Activated CD4-positive, alpha-beta T cell treated with anti-CD3 and anti-CD28 coated beads, Interleukin-2, amount 10 ng/mL, durations not matched to agents 24 days and 14 days (primary cell): Measurements from ENCODE around the gene NPB. TPM values are rescaled to one million over a fixed set of nuclear protein-coding genes. Genes with fewer than 3 reads are reported as not detected.

Experiments used
- DNase-seq: peaks from one replicate; pipeline ENCODE4 v3.0.0; 2022
- H3K27ac Mint-ChIP-seq: one replicate; pipeline ENCODE4 v1.8.0; 2022; ENCODE audit warnings: mild to moderate bottlenecking, mixed read lengths
- H3K27me3 Mint-ChIP-seq: one replicate; pipeline ENCODE4 v1.8.0; 2022; ENCODE audit warnings: mixed read lengths
- H3K36me3 Mint-ChIP-seq: one replicate; pipeline ENCODE4 v1.8.0; 2022; ENCODE audit warnings: low read depth, mild to moderate bottlenecking, mixed read lengths
- H3K4me1 Mint-ChIP-seq: one replicate; pipeline ENCODE4 v1.8.0; 2021; ENCODE audit warnings: mixed read lengths
- H3K4me3 Mint-ChIP-seq: one replicate; pipeline ENCODE4 v1.8.0; 2022; ENCODE audit warnings: mild to moderate bottlenecking, moderate library complexity, mixed read lengths
- H3K9me3 Mint-ChIP-seq: one replicate; pipeline ENCODE4 v1.8.0; 2021; ENCODE audit warnings: mixed read lengths
- intact Hi-C: fragments of 100-400 bp; cut with micrococcal nuclease; formaldehyde crosslinking; loops from one replicate; pipeline ENCODE4 v1.15.1; 2023
- total RNA-seq: library from RNA; stranded (reverse); gene quantifications from 2 replicates; pipeline ENCODE4 v1.2.3, GENCODE V29; 2022

NPB gene
- total RNA-seq, 1 donor from 2014 or later: 0.30 TPM

- no peak overlapping the region for H3K27ac Mint-ChIP-seq
- H3K4me3 Mint-ChIP-seq: no peak overlapping the region
- H3K9me3 Mint-ChIP-seq: no peaks in the 10 kb centered on the region
- intact Hi-C loops: no loop called here
- DNase-seq: no peak
- peaks cover 17% of the 10 kb centered on the region for H3K36me3 Mint-ChIP-seq
- H3K27me3 Mint-ChIP-seq: peaks cover 7% of the 10 kb centered on the region
- H3K4me1 Mint-ChIP-seq: peaks cover 4% of the 10 kb centered on the region
Observed at GRCh38 chr17:81899514-81900166, 2.4 kb upstream of the NPB start.

- no peak overlapping the region for H3K4me3 Mint-ChIP-seq
- H3K27ac Mint-ChIP-seq: no peak overlapping the region
Observed at GRCh38 chr17:81900181-81900820, 1.7 kb upstream of the NPB start.

GRCh38 chr17:81901167-81902022 lies 643 bp upstream of the NPB start:
- no peak for DNase-seq
- intact Hi-C loops: no loop called here
- Mint-ChIP-seq H3K9me3 (no peaks in the 10 kb centered on the region), H3K4me1 (peaks cover 2% of the 10 kb centered on the region), H3K4me3 (peak overlapping the region; percentile 3), H3K27me3 (peaks cover 7% of the 10 kb centered on the region), H3K36me3 (peaks cover 17% of the 10 kb centered on the region), H3K27ac (no peak overlapping the region)

More at GRCh38 chr17:81900181-81900820, 1.7 kb upstream of the NPB start:
- H3K27me3 Mint-ChIP-seq: peaks cover 7% of the 10 kb centered on the region
- DNase-seq: no peak
- no peaks in the 10 kb centered on the region for H3K9me3 Mint-ChIP-seq
- intact Hi-C loops: no loop called here
- peaks cover 3% of the 10 kb centered on the region for H3K4me1 Mint-ChIP-seq
- H3K36me3 Mint-ChIP-seq: peaks cover 17% of the 10 kb centered on the region

- H3K4me3 Mint-ChIP-seq: no peak overlapping the region
- H3K27me3 Mint-ChIP-seq: peaks cover 7% of the 10 kb centered on the region
- intact Hi-C loops: no loop called here
- no peaks in the 10 kb centered on the region for H3K9me3 Mint-ChIP-seq
- no peak overlapping the region for H3K27ac Mint-ChIP-seq
- DNase-seq: no peak
- H3K36me3 Mint-ChIP-seq: peaks cover 18% of the 10 kb centered on the region
- peaks cover 2% of the 10 kb centered on the region for H3K4me1 Mint-ChIP-seq
Observed at GRCh38 chr17:81902653-81903414, 796 bp downstream of the NPB start.

GRCh38 chr17:81903415-81903831 lies 1.4 kb downstream of the NPB start:
- H3K4me1 Mint-ChIP-seq: peaks cover 2% of the 10 kb centered on the region
- peaks cover 16% of the 10 kb centered on the region for H3K36me3 Mint-ChIP-seq
- intact Hi-C loops: no loop called here
- H3K27me3 Mint-ChIP-seq: peaks cover 7% of the 10 kb centered on the region
- no peak overlapping the region for H3K27ac Mint-ChIP-seq
- H3K4me3 Mint-ChIP-seq: no peak overlapping the region
- H3K9me3 Mint-ChIP-seq: no peaks in the 10 kb centered on the region
- no peak for DNase-seq

GRCh38 chr17:81903896-81904599 lies 2.0 kb downstream of the NPB start:
- intact Hi-C loops: no loop called here

GRCh38 chr17:81904600-81905423 lies 2.8 kb downstream of the NPB start:
- H3K4me3 Mint-ChIP-seq: no peak overlapping the region
- peaks cover 17% of the 10 kb centered on the region for H3K36me3 Mint-ChIP-seq
- no peak overlapping the region for H3K27ac Mint-ChIP-seq
- peaks cover 2% of the 10 kb centered on the region for H3K4me1 Mint-ChIP-seq
- intact Hi-C loops: no loop called here
- no peaks in the 10 kb centered on the region for H3K9me3 Mint-ChIP-seq
- peaks cover 7% of the 10 kb centered on the region for H3K27me3 Mint-ChIP-seq
- no peak for DNase-seq

More at GRCh38 chr17:81903896-81904599, 2.0 kb downstream of the NPB start:
- H3K36me3 Mint-ChIP-seq: peaks cover 18% of the 10 kb centered on the region
- DNase-seq: no peak
- H3K9me3 Mint-ChIP-seq: no peaks in the 10 kb centered on the region
- H3K4me1 Mint-ChIP-seq: peaks cover 2% of the 10 kb centered on the region
- no peak overlapping the region for H3K27ac Mint-ChIP-seq
- peaks cover 7% of the 10 kb centered on the region for H3K27me3 Mint-ChIP-seq
- H3K4me3 Mint-ChIP-seq: no peak overlapping the region

- Mint-ChIP-seq H3K4me3 (no peak overlapping the region), H3K27me3 (peaks cover 7% of the 10 kb centered on the region), H3K4me1 (peaks cover 5% of the 10 kb centered on the region), H3K36me3 (peaks cover 11% of the 10 kb centered on the region), H3K27ac (no peak overlapping the region), H3K9me3 (no peaks in the 10 kb centered on the region)
- intact Hi-C loops: no loop called here
- DNase-seq: no peak
Observed at GRCh38 chr17:81905424-81905875, 3.4 kb downstream of the NPB start.

GRCh38 chr17:81905993-81906392 lies 4.0 kb downstream of the NPB start:
- H3K36me3 Mint-ChIP-seq: peaks cover 8% of the 10 kb centered on the region
- no peaks in the 10 kb centered on the region for H3K9me3 Mint-ChIP-seq
- peaks cover 4% of the 10 kb centered on the region for H3K27me3 Mint-ChIP-seq
- H3K4me3 Mint-ChIP-seq: no peak overlapping the region
- H3K27ac Mint-ChIP-seq: no peak overlapping the region
- DNase-seq: no peak
- H3K4me1 Mint-ChIP-seq: peaks cover 6% of the 10 kb centered on the region
- intact Hi-C loops: no loop called here

GRCh38 chr17:81906476-81907218 lies 4.6 kb downstream of the NPB start:
- intact Hi-C loops: no loop called here
- Mint-ChIP-seq H3K36me3 (peaks cover 8% of the 10 kb centered on the region), H3K27me3 (no peaks in the 10 kb centered on the region), H3K9me3 (no peaks in the 10 kb centered on the region), H3K27ac (no peak overlapping the region), H3K4me3 (no peak overlapping the region), H3K4me1 (peaks cover 4% of the 10 kb centered on the region)
- no peak for DNase-seq

GRCh38 chr17:81907219-81908145 lies 5.4 kb downstream of the NPB start:
- DNase-seq: no peak
- no peaks in the 10 kb centered on the region for H3K9me3 Mint-ChIP-seq
- H3K4me3 Mint-ChIP-seq: no peak overlapping the region
- peaks cover 14% of the 10 kb centered on the region for H3K36me3 Mint-ChIP-seq
- H3K27ac Mint-ChIP-seq: no peak overlapping the region
- intact Hi-C loops: no loop called here
- no peaks in the 10 kb centered on the region for H3K27me3 Mint-ChIP-seq
- peaks cover 6% of the 10 kb centered on the region for H3K4me1 Mint-ChIP-seq
